Activated CD8-positive, alpha-beta memory T cell treated with anti-CD3 and anti-CD28 coated beads for 36 hours (primary cell): ENCODE results near the gene C1QTNF12. TPM values are rescaled to one million over a fixed set of nuclear protein-coding genes. Genes with fewer than 3 reads are reported as not detected.

Experiments
- CTCF ChIA-PET: fragments of 350-600 bp; sonication (Branson Sonifier 250); formaldehyde crosslinking; loops from one replicate; lab custom pipeline; 2021; ENCODE audit warnings: antibody characterized with exemption; lab: Charles Lee
- POLR2A ChIA-PET: fragments of 350-600 bp; sonication (Branson Sonifier 250); formaldehyde crosslinking; loops from one replicate; lab custom pipeline; 2021; ENCODE audit warnings: antibody characterized with exemption; lab: Charles Lee
- total RNA-seq, 2 experiments: library from RNA; stranded (reverse); gene quantifications; one replicate each; pipeline ENCODE4 v1.2.3, GENCODE V29; 2021

Gene C1QTNF12
- total RNA-seq = 1 to 10 TPM in 1 of 2 experiments, under 1 TPM in 1; 0.96 to 1.2 TPM

DNA sequence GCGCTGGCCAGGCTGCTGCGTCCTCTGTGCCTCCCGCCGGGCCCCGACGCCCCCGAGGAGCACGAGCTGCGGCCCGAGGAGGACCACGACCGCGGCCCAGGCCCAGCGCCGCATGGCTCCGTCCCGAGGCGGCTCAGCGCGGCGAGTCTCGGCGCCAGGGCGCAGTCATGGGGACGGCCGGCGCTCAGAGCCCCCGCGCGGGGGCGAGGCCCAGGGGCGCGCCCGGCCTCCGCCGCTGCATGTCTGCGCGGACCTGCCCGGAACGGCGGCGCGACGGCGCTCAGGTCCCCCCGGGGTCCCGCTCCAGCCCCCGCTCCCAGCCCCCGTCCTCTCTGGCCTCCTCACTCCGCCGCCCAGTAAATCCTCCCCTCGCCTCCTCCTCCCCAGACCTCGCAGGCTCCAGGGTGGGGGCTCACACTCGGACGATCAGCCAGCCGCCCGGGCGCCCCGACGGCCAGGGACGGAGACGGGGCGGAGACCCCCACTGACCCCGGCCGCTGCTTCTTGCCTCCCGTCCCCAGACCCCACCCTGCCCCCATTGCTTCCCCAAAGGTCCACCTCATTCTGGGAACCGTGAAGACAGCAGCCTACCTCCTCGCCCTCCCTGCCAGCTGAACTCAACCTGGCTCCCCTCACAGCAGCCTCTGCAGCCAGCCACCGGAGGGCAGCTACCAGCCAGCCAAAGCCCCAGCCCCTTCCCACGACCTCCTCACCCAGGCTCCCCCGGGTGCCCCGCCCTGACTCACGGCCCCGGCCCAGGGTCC lies at the start of gene C1QTNF12:
TSS of gene C1QTNF12 (minus strand) at position 146 of the 764 bp plus-strand sequence. CDS start at position 114, 32 bp downstream.
- ChIA-PET CTCF (interaction anchor here (1.9 kb wide), 1 partner anchor 124 kb away, joined by 5 read pairs; no protein-coding TSS in a partner anchor), POLR2A (no interaction called here)

- CTCF ChIA-PET = interaction anchor here (1.1 to 1.9 kb wide), 2 partner anchors 142 to 173 kb away, joined by 3 to 5 read pairs; no protein-coding TSS in a partner anchor
Measured at GRCh38 chr1:1295154-1295923, 48.8 kb upstream of the C1QTNF12 start.

DNA sequence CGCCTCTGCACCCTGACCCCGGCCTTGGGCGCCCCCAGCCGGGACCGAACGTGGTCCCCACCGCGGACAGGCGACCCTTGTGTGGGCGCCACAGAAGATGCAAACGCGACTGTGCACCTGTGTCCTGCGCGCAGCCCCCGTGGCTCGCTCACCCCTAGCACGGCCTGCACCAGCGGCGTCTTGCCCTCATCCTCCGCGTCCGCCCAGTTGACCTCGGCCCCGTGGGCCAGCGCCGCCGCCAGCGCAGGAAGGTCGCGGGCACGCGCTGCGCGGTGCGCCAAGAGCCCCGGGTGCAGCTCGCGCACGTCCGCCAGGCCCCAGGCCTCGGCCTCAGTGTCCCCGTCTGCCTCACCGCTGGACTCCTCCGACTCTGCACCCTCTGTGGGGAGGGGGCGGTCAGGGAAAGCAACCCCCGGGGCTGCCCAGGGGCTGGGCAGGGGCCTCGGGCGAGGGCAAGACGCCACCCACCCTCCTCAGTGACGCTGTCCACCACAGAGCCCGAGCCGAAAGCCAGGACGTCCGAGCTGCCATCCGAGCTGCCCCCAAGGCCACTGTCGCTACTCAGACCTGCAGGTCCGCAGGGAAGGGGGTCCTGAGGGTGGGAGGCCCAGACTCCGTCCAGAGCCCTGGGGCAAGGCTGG lies 47.8 kb upstream of the C1QTNF12 start:
- POLR2A ChIA-PET = no interaction called here
- CTCF ChIA-PET = interaction anchor here (1.1 to 1.9 kb wide), 2 partner anchors 143 to 172 kb away, joined by 3 to 5 read pairs; no protein-coding TSS in a partner anchor

More at GRCh38 chr1:1295154-1295923, 48.8 kb upstream of the C1QTNF12 start:
- POLR2A ChIA-PET = no interaction called here

GRCh38 chr1:1293263-1294249 lies 47.0 kb upstream of the C1QTNF12 start:
- ChIA-PET POLR2A (no interaction called here), CTCF (no interaction called here)

DNA sequence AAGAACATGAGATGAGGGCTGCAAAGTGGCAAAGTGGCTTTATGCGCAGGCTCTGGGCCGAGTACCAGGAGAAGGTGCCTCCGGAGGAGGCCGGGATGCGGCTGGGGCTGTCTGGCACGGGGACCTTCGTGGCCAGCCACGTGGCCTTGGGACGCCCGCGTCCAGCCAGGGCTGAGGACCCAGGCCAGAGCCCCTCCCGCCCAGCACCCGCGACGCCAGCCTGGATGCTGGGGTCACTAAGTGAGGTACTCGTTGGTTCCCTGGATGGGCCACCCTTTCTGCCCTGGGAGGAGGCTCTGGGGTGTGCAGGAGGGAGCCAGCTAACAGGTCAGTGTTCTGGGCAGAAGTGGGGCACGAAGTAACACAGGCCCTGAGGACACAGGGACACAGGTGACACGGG lies 46.3 kb upstream of the C1QTNF12 start:
- ChIA-PET POLR2A (no interaction called here), CTCF (no interaction called here)

DNA sequence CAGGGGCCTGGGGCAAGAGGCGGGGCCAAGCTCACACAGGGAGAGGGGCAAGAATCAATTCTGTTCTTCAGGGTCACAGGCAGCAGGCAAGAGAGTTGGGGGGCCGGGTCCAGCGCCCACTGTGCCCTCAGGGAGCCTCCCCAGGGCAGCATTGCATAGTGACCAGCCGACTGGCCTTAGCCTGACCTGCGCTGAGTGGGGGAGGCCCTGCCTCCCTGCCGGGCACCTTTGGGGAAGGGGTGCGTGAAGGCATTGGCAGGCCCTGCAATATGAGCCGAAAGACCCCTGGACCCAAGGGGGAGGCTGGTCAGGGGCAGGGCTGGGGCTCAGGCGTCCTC lies 45.9 kb upstream of the C1QTNF12 start:
- CTCF ChIA-PET = interaction anchor here (0.7 to 2.8 kb wide), 11 partner anchors 8 to 260 kb away, joined by 3 to 41 read pairs (median 3); partner anchors contain the start of gene UBE2J2

DNA sequence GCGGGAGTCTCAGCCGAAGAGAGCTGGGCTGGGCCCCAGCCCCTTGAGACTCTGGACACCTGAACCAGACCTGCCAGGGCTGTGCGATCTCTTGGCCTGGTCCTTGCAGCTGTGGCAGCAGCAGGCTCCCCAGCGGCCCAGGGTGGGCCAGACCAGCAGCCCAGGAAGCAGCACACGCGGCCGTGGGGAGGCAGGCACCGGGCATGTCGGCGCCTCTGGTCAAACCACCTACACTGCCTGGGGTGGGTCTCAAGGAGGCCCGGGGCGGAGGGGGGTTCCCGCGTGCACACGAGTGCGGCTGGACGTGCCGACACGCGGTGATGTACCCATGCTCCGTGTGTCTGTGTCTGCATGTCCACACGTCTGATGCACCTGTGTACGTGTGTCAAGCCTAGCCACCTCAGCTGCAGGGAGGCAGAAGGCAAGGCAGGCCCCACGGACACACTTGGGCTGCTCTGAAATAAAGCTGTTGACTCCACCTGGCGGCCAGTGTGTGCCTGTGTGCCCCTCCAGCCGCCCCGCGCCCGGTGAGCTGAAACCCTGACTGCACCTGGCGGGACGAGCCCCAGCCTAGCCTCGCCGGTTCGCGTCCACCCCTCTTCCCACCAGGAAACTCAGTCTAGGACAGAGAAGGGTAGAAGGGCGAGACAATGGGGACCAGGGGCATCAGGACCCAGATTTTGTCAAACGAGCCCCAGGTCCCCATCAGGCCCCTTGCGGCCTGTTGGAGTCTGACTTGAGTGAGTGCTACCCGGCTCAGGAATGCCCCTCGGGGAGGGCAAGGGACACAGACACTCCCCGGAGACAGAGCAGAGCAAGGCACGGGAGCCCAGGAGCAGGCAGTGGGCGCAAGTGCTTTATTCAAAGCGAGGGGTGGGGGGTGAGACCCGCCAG lies 45.3 kb upstream of the C1QTNF12 start:
- ChIA-PET CTCF (interaction anchor here (0.7 to 2.8 kb wide), 17 partner anchors 9 to 307 kb away, joined by 3 to 41 read pairs (median 3); partner anchors contain the start of gene UBE2J2), POLR2A (interaction anchor here (1.0 kb wide), 1 partner anchor 18 kb away, joined by 3 read pairs; the partner anchor contains the start of gene UBE2J2)

More for the DNA sequence above, 45.9 kb upstream of the C1QTNF12 start:
- POLR2A ChIA-PET = interaction anchor here (1.0 kb wide), 1 partner anchor 19 kb away, joined by 3 read pairs; the partner anchor contains the start of gene UBE2J2

GRCh38 chr1:1291023-1291528 lies 44.6 kb upstream of the C1QTNF12 start:
- POLR2A ChIA-PET = interaction anchor here (1.0 kb wide), 1 partner anchor 18 kb away, joined by 3 read pairs; the partner anchor contains the start of gene UBE2J2
- CTCF ChIA-PET = interaction anchor here (1.0 to 2.8 kb wide), 13 partner anchors 10 to 307 kb away, joined by 3 to 41 read pairs (median 5); partner anchors contain the start of gene UBE2J2

GRCh38 chr1:1290238-1290731 lies 43.8 kb upstream of the C1QTNF12 start:
- POLR2A ChIA-PET = interaction anchor here (0.7 kb wide), 1 partner anchor 39 kb away, joined by 3 read pairs; no protein-coding TSS in a partner anchor
- CTCF ChIA-PET = interaction anchor here (1.0 to 2.8 kb wide), 7 partner anchors 169 to 306 kb away, joined by 3 to 41 read pairs (median 4); no protein-coding TSS in a partner anchor

DNA sequence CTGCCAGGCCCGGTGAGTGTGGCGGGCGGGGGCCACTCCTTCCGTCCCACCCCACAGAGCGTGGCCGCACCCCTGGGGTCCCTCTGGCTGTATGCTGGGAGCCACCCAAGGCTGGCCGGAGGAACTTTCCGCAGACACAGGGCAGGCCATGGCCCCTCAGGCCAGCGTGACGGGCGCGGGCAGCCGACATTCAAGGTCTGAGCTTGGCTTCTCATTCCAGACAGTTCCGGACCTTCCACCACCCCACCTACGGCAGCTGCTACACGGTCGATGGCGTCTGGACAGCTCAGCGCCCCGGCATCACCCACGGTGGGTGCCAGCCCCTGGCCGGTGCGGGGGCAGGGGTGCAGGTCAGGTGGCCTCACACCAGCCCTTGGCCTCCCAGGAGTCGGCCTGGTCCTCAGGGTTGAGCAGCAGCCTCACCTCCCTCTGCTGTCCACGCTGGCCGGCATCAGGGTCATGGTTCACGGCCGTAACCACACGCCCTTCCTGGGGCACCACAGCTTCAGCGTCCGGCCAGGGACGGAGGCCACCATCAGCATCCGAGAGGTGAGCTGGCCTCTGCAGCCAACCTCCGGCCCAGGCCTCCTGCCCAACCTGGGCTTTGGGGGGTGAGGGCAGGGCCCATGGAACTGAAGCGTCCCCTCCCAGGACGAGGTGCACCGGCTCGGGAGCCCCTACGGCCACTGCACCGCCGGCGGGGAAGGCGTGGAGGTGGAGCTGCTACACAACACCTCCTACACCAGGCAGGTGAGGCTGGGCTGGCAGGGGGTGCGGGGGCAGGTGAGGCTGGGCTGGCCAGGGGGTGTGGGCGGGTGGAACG lies 41.0 kb upstream of the C1QTNF12 start:
- ChIA-PET CTCF (no interaction called here), POLR2A (no interaction called here)

GRCh38 chr1:1286313-1287261 lies 40.1 kb upstream of the C1QTNF12 start:
- ChIA-PET POLR2A (no interaction called here), CTCF (no interaction called here)

- POLR2A ChIA-PET = no interaction called here
- CTCF ChIA-PET = interaction anchor here (0.6 kb wide), 1 partner anchor 272 kb away, joined by 3 read pairs; no protein-coding TSS in a partner anchor
Measured at GRCh38 chr1:1285611-1286311, 39.2 kb upstream of the C1QTNF12 start.

DNA sequence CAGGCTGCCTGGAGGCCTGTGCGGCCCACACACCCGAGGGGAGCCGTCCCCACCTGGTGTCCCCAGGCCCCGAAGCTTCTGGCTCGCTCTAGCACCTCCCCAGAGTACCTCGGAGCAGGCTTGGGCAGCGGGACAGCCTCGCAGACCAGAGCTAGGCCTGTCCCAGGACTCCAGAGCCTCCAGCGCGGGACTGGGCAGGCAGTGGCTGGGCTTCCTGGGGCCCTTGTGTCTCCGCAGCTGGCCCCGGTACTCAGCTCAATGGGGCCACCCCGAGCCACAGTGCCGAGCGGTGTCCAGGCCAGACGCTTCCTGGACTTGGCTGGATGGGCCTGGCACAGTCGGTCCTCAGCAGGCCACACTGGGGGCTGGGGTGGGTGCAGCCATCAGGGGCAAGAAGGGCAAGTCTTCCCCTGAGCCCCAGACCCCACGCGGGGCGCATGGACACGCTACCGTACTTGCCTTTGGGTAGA lies 38.6 kb upstream of the C1QTNF12 start:
- CTCF ChIA-PET = interaction anchor here (0.6 kb wide), 1 partner anchor 273 kb away, joined by 3 read pairs; no protein-coding TSS in a partner anchor
- POLR2A ChIA-PET = no interaction called here
